Mesodermal cell (in vitro differentiated cells): ENCODE measurements around the gene RNF222. TPM values are rescaled to one million over a fixed set of nuclear protein-coding genes. Genes with fewer than 3 reads are reported as not detected.
A peak's percentile ranks its signal among the peaks of the same experiment; 100 is the strongest.

Source experiments
- H3K27ac ChIP-seq: 2 replicates; pipeline ENCODE4 v1.7.0; 2013; ENCODE audit warnings: mild to moderate bottlenecking, low read depth, low read length, moderate library complexity; ENCODE audit not compliant: severe bottlenecking
- H3K36me3 ChIP-seq: 2 replicates; pipeline ENCODE4 v1.7.1; 2013; ENCODE audit warnings: mild to moderate bottlenecking, low read length, moderate library complexity; ENCODE audit not compliant: control insufficient read depth, insufficient read depth
- H3K4me1 ChIP-seq: one replicate; pipeline ENCODE4 v1.7.1; 2013; ENCODE audit warnings: mild to moderate bottlenecking, low read length; ENCODE audit not compliant: insufficient read depth, control insufficient read depth, poor library complexity, severe bottlenecking
- H3K4me3 ChIP-seq: 2 replicates; pipeline ENCODE4 v1.7.0; 2013; ENCODE audit warnings: low read length, control low read depth, mild to moderate bottlenecking; ENCODE audit not compliant: insufficient read depth, poor library complexity, severe bottlenecking; ENCODE audit errors: extremely low read depth
- H3K9me3 ChIP-seq: 2 replicates; pipeline ENCODE4 v1.7.1; 2013; ENCODE audit warnings: mild to moderate bottlenecking, low read length, moderate library complexity; ENCODE audit not compliant: control insufficient read depth
- WGBS, 2 experiments: methylation state at CpG; one replicate each; pipeline ENCODE4 v1.1.5; 2013; ENCODE audit warnings: missing lambda C conversion rate in 2 of 2; ENCODE audit not compliant: insufficient coverage in 2 of 2; 5-methylcytosine and 5-hydroxymethylcytosine counted together
- polyA plus RNA-seq, 2 experiments: library from polyadenylated mRNA; stranded (reverse); fragments of 50-300 nt; gene quantifications; one replicate each; pipeline ENCODE4 v1.2.3, GENCODE V29; 2013

The RNF222 gene, protein sequence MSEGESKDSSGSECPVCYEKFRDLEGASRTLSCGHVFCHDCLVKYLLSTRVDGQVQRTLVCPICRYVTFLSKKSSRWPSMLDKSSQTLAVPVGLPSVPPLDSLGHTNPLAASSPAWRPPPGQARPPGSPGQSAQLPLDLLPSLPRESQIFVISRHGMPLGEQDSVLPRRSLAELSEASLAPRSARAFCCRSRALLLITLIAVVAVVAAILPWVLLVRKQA
- not detected for polyA plus RNA-seq (2013, experiment 1 of 2)
- not detected for polyA plus RNA-seq (2013, experiment 2 of 2)

DNA sequence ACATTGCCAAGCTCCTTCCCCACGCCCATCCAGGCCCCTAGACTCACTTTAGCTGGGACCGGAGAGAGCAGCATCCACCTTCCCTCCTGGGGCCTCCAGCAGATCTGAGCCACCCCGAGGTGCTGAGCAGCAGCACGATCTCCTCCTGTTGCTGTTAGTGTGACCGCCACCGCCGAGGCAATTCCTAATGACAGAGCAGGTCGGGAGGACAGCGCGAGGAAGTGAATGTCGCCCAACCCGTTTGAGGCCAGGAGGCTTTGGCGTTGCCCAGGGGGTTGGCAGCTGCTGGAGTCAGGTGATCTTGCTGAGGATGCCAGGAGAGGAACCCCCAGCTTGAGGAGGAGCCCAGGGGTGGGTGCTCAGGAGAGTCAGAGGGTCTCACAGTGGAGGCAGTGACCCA is at the start of gene RNF222:
RNF222 (minus strand) TSS at position 192 of the 400 bp plus-strand sequence. CDS start 4,366 bp downstream, outside the sequence.
- H3K9me3 ChIP-seq, result no peaks in the 10 kb centered on the region

DNA sequence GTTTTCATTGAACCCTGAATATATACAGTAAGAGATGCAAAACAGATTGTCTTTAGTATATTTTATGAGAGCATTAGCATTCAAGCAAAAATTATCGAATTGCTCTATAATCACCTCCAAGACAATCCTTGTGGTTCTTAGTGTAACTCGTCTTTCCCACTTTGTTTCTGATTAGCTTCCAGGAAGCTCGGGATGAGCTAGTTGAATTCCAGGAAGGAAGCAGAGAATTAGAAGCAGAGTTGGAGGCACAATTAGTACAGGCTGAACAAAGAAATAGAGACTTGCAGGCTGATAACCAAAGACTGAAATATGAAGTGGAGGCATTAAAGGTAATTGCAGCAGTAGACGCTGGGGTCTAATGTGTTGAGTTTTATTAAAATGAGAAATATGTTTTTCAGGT is 47.9 kb upstream of the RNF222 start:
- Histone ChIP-seq H3K4me3 (no peak overlapping the region), H3K36me3 (peaks cover 67% of the 10 kb centered on the region), H3K27ac (peak overlapping the region; percentile 3), H3K9me3 (no peaks in the 10 kb centered on the region), H3K4me1 (no peaks in the 10 kb centered on the region)
- WGBS, 2 experiments, result 92 to 93% methylated on average over 2 to 3 of the region's 4 CpGs

More for the DNA sequence above, at the start of gene RNF222:
- Histone ChIP-seq H3K27ac (no peak within 1 kb of the TSS), H3K4me3 (no peak within 1 kb of the TSS), H3K4me1 (no peaks in the 10 kb centered on the region), H3K36me3 (no peaks in the 10 kb centered on the region)
- 77 to 80% methylated on average over 11 to 13 of the region's 13 CpGs for WGBS, 2 experiments

DNA sequence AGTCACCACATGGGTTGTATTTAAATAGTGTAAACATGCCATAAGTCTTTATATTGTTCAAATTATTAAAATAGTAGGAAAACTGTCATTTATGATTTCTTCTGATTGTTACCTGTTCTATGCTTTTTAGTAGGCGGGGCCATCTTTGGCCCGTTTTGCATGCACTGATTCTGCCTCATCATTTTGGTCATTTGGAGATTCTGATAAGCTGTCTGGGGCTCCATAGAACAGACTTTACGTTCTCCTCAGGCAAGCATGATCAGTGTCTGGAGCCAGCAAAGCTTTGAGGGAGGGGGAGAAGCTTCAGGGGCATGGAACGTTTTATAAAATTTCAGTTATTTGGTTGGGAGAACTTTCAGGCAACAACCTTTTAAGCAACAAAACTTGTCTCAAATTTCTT is 46.9 kb upstream of the RNF222 start:
- H3K36me3 ChIP-seq, result peaks cover 67% of the 10 kb centered on the region
- no peaks in the 10 kb centered on the region for H3K9me3 ChIP-seq
- WGBS, 2 experiments, result 96% methylated on average over 3 of the region's 4 CpGs
- no peak overlapping the region for H3K4me3 ChIP-seq
- no peak overlapping the region for H3K27ac ChIP-seq
- H3K4me1 ChIP-seq, result no peaks in the 10 kb centered on the region

- peaks cover 66% of the 10 kb centered on the region for H3K36me3 ChIP-seq
- WGBS, 2 experiments, result 93 to 95% methylated on average over 4 to 7 of the region's 7 CpGs
- no peak overlapping the region for H3K27ac ChIP-seq
- H3K4me3 ChIP-seq, result no peak overlapping the region
- no peaks in the 10 kb centered on the region for H3K9me3 ChIP-seq
- no peaks in the 10 kb centered on the region for H3K4me1 ChIP-seq
Measured at GRCh38 chr17:8443756-8444155, 46.1 kb upstream of the RNF222 start.

DNA sequence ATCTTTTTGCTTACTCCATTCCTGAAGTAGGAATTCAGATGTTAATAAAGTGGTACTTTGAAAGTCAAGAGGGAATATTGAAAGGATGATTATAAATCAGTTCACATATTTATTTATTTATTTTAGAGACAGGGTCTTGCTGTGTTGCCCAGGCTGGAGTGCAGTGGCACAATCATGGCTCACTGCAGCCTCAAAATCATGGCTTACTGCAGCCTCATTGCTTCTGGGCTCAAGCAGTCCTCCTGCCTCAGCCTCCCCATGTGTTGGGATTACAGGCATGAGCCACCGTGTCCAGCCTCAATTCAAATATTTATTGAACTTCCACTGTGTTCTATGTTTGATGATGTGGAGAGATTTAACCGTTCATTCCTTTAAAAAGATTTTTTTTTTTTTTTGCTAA is 44.7 kb upstream of the RNF222 start:
- Histone ChIP-seq H3K4me1 (no peaks in the 10 kb centered on the region), H3K27ac (no peak overlapping the region), H3K4me3 (no peak overlapping the region), H3K36me3 (peaks cover 60% of the 10 kb centered on the region), H3K9me3 (no peaks in the 10 kb centered on the region)
- WGBS, 2 experiments, result no CpG with 5 or more reads among the region's 2 CpGs

- 91% methylated on average over 1 of the region's 2 CpGs; no CpG with 5 or more reads in 1 of the 2 experiments for WGBS, 2 experiments
Measured at GRCh38 chr17:8441690-8442089, 44.1 kb upstream of the RNF222 start.

DNA sequence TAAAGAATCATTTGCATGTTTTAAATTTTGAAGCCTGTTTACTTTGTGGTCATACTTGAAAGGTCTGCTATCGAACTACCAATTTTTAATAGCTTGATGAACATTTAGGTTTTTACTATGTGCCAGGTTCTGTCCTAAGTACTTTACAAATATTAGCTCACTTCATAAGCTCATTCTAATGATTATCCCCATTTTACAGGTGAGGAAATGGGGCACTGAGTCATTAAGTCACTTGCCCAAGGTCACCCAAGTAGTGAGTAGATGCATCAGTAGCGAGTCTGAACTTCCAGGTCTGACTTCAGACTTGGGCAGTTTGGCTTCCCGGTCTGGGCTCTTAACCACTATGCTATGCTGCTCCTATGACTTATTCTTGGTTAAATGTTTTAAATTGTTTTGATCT is 42.1 kb upstream of the RNF222 start:
- no peaks in the 10 kb centered on the region for H3K4me1 ChIP-seq
- 100% methylated on average over 2 of the region's 3 CpGs; no CpG with 5 or more reads in 1 of the 2 experiments for WGBS, 2 experiments
- no peak overlapping the region for H3K4me3 ChIP-seq
- no peaks in the 10 kb centered on the region for H3K9me3 ChIP-seq
- H3K36me3 ChIP-seq, result peaks cover 37% of the 10 kb centered on the region
- no peak overlapping the region for H3K27ac ChIP-seq

More at GRCh38 chr17:8441690-8442089, 44.1 kb upstream of the RNF222 start:
- Histone ChIP-seq H3K36me3 (peaks cover 54% of the 10 kb centered on the region), H3K4me1 (no peaks in the 10 kb centered on the region), H3K27ac (no peak overlapping the region), H3K4me3 (no peak overlapping the region), H3K9me3 (no peaks in the 10 kb centered on the region)

DNA sequence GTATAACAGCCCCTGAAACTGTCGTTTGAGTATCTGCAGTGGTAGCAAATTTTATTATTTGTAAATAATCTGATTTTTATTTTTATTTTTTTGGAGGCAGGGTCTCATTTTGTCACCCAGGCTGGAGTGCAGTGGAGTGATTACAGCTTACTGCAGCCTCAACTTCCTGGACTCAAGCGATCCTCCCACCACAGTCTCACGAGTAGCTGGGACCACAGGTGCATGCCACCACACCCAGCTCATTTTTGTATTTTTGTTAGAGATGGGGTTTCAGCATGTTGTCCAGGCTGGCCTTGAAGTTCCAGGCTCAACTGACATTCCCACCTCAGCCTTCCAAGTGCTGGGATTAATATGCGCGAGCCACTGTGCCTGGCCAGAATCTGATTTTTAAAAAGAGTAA is 40.8 kb upstream of the RNF222 start:
- H3K27ac ChIP-seq, result no peak overlapping the region
- H3K4me3 ChIP-seq, result no peak overlapping the region
- H3K4me1 ChIP-seq, result no peaks in the 10 kb centered on the region
- WGBS, 2 experiments, result no CpG with 5 or more reads among the region's 5 CpGs
- H3K36me3 ChIP-seq, result peaks cover 27% of the 10 kb centered on the region
- no peaks in the 10 kb centered on the region for H3K9me3 ChIP-seq

DNA sequence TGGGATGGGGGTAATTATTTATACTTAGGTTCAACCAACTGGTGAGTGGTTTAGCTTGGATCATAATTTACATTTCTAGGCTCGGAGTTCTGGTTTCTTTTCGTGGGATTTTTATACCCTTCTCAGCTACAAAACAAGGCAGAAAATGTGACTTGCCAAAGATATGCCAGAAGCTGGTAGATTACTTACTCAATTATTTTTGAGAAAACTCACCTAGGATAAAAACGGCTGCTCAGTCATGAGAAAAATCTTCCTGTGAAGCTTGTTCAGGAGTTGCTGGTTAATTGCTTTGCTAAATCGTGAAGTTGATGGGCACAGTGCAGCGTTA is 39.2 kb upstream of the RNF222 start:
- Histone ChIP-seq H3K36me3 (peaks cover 27% of the 10 kb centered on the region), H3K9me3 (no peaks in the 10 kb centered on the region), H3K27ac (peak overlapping the region; percentile 99), H3K4me3 (peak overlapping the region; percentile 94), H3K4me1 (no peaks in the 10 kb centered on the region)
- WGBS, 2 experiments, result 20 to 33% methylated on average over 2 of the region's 5 CpGs

DNA sequence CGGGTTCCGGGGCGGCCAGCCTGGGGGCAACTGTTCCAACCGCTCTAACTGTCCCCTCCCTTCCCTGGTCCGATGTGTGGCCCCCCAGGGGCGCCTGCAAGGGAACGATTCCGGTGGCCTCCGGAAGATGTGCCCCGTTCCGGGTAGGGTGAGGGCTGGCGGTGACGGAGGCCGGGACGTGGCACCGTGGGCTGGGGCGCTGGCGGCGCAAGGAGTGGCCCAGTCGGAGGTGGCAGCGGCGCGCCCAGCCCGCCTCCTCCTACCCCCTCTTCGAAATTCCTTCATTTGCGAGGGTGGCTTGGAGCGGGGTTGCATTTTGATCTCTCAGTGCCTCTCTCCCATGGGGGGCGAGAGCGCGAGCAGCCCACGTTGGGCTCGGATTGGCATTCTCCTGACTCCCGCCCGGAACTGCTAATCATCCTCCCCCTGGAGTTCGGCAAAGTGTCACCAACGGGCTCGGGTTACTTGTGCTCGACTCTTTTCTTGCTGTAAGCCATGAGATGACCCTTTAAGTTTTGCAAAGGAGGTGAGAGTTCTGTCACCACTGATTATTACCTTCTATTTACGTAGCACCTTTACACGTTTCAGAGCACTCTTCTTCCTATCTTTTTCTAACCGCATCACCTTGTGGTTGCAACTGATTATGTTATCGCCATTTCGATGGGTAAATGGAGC is 38.7 kb upstream of the RNF222 start:
- 0% methylated on average over 18 to 27 of the region's 43 CpGs for WGBS, 2 experiments
- no peaks in the 10 kb centered on the region for H3K9me3 ChIP-seq
- H3K4me3 ChIP-seq, result peak overlapping the region; percentile 94

More for the DNA sequence above, 38.7 kb upstream of the RNF222 start:
- Histone ChIP-seq H3K36me3 (peaks cover 27% of the 10 kb centered on the region), H3K4me1 (no peaks in the 10 kb centered on the region), H3K27ac (peak overlapping the region; percentile 99)
